NCI-H2196 (cell line): ENCODE data around the gene IL1RAPL2.
"Not testable (repeated sequence)": the region's sequence is repeated elsewhere in the genome, so short reads cannot be mapped to it uniquely, and the experiment has no call there.

ENCODE experiments used
- DNase-seq: peaks from one replicate; lab custom pipeline; 2025; ENCODE audit not compliant: unreplicated experiment; lab: John Stamatoyannopoulos, UW

Gene IL1RAPL2

DNA sequence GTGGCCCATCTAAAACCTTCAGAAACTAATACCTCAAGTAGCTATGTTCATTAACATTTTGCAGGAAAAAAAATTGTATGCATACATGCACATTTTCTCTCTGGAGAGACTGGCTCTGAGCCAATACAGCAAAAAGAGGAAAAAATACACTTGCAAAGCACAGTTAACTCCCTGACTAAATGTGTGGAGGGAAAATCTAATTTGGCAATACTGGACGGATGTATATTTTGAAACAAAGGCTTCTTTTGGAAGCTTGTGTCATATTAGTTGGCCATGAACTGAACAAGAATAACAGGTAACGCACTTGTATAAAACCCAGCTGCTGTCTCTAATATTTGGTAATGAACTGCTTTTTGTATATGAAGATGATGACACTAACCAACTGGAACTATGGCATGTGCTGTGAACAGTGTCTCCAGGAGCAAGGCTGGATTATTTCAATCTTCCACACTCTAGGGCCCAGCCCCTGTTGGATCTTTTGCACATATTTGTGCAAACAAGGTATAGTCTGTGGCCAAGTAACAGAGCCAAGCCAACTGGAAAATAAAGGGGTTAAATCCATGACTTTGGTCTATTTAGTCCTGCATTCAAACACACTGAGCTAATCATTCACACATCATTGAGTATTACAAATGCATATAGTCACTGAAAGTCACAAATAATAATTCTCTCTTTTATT is 1188.4 kb downstream of the IL1RAPL2 start:
- DNase-seq = no peak

DNA sequence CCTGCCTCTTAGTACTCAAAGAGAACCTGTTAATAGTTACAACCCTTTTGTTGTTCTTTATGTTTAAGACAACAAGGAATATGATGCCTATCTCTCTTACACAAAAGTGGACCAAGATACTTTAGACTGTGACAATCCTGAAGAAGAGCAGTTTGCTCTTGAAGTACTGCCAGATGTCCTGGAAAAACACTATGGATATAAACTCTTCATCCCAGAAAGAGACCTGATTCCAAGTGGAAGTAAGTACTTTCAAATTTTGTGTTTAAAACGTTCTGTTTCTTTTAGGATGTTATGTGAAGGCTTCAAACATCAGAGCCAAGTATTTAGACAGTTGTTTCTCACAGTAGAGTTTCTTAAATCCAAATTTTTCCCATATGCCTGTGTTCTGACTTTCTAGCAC is 1189.1 kb downstream of the IL1RAPL2 start:
- DNase-seq = no peak

DNA sequence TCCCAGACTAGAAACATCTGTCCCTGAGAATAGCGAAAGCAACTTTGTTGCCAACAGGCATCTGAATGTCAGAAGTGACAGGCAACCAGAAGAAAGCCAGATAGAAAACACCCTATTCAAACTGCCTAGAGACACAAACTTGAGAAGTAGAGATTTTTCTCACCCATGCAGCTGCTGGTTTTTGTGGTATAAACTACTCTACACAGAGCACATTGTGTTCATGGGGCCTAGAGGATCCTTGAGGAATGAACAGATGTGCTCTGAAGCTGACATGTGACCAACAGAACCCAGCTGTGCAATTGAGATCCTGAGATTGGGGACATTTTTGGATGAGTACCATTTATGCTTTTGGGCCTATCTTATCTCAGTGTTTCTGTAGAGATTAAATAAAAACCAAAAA is 1192.8 kb downstream of the IL1RAPL2 start:
- DNase-seq = no peak

DNA sequence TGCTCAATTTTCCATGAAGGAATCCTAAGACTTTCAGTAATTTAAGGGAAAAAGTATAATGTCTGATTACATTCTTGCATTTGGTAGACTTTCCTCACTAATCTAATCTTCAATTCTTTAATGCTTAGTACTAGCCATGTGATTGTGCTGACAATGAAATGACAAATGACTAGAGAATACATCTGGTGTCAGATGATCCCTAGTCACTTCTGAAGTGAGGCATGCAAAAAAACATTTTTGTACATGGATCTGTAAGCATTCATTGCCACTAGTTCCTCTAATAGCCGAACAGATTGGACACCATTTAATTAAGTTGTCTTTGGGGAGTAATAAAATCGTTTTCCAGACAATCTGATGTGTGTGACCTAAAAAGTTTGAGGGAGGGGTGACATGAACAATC is 1193.6 kb downstream of the IL1RAPL2 start:
- DNase-seq = no peak

DNA sequence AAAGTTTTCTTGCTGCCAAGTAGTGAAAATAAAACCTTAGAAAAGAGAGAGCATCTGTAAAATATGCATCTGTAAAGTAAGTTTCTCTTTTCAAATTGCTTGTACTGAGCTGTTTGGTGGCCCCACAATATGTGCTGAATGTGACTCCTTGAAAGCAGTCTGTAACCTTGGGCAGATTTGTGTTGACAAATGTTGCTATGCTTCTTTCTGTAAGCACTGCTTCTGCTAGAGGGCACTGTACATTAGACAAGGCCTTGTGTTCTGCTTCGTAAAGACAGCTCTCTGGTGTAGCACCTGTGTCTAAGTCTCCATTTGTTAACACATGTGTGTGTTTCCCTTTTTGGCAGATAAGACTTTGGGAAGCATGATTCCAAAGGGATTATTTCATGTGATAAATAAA is 1199.7 kb downstream of the IL1RAPL2 start:
- DNase-seq = no peak

DNA sequence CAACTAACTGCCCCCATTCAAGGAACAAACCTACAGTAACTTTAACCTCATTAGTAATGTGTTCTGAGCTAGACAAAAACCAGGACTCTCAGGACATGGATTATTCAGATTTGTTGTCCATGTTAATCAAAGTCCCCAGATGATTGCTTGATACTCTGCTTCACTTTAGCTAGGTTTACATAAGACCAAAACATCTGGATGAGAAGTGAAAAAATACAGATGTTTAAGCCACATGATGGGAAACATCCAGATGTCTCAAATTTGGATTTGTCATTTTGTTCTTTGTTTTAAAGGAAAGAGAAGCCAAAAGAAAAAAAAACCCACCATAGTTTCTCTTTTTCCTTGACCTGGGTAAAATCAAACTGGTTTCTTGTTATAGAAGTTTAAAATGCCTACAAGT is 1207.8 kb downstream of the IL1RAPL2 start:
- no peak for DNase-seq

DNA sequence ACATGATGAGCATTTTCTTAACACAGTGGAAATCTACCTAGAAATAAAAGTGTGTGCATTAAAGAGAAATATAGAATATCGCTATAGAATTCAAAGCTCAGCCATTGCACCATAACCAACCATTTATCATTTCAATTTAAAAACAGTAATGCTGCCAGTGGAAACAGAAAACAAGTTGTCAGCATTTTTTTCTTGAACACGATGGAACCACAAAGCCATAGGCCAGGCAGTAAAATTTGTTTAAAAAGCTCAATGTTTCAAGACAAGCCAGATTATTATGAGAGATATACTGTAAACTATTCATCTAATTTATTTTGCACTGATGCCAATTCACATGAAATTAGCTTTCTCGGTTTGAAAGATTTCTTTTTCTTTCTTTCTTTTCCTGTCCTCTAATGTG is 1209.7 kb downstream of the IL1RAPL2 start:
- DNase-seq = no peak

DNA sequence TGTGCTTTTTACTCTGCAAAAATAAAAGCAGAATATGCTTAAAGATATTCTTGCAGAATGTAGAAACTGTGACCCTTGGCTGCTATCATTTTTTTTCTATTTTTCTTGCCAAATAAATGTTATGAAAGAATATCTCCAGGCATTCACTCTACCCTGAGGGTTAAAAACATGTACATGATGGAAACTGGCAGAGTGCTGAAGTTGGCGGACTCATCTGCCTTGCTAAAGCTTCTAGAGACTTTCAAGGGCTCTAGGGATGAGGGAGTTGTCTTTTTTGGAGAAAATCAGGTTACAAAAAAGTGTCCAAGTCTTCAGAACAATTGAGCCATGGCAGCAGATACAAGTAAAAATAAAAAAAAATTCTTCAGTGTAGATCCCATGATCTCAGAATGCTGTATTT is 1215.8 kb downstream of the IL1RAPL2 start:
- DNase-seq = no peak

DNA sequence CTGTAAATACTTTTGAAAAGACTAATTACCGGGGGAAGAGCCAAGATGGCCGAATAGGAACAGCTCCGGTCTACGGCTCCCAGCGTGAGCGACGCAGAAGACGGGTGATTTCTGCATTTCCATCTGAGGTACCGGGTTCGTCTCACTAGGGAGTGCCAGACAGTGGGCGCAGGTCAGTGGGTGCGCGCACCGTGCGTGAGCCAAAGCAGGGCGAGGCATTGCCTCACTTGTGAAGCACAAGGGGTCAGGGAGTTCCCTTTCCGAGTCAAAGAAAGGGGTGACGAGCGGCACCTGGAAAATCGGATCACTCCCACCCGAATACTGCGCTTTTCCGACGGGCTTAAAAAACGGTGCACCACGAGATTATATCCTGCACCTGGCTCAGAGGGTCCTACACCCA is 1230.9 kb downstream of the IL1RAPL2 start:
- not testable (repeated sequence) for DNase-seq

DNA sequence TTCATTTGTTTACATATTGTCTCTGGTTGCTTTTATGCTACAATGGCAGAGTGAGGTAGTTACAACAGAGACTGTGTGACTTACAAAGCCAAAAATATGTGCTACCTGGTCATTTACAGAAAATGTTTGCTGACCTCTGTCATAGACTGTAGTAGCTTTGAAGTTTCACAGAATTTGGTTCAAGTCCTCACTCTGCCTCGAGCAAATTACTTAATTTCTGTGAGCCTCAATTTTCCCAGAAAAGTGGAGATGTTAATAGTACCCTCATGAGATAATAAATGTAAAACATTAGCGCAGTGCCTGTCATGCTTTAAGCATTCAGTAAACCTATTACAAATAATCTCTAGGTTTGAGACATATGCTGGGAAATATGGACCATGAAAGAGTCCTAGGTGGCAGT is 1237.9 kb downstream of the IL1RAPL2 start:
- no peak for DNase-seq

DNA sequence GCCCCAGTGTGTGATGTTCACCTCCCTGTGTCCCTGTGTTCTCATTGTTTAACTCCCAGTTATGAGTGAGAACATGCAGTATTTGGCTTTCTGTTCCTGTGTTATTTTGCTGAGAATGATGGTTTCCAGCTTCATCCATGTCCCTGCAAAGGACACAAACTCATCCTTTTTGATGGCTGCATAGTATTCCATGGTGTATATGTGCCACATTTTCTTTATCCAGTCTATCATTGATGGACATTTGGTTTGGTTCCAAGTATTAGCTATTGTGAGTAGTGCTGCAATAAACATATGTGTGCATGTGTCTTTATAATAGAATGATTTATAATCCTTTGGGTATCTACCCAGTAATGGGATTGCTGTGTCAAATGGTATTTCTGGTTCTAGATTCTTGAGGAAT is 1239.7 kb downstream of the IL1RAPL2 start:
- not testable (repeated sequence) for DNase-seq

DNA sequence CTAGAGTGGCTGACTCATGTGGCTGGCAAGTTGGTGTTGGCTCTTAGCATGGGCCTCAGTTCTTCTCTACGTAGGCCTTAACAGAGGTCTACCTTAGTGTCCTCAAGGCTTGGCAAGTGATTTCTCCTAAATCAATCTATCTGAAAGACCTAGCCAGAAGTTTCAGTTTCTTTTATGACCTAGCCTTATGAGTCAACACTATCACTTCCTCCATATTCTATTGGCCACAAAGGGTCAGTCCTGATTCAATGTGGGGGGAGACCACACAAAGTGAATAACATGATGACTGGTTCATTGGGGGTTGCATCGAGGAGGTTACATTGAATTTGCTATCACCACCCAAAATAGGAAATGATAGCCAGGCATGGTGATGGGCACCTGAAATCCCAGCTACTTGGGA is 1250.5 kb downstream of the IL1RAPL2 start:
- DNase-seq = no peak
